ENCODE data around the gene SCRN1.
A peak's percentile ranks its signal among the peaks of the same experiment; 100 is the strongest.

Gene SCRN1

GRCh38 chr7:29989257-29989995, at the start of gene SCRN1:
TSS of gene SCRN1 (minus strand) at chr7:29989801. CDS start at chr7:29969067, 20,734 bp downstream.
- no peak for DNase-seq

GRCh38 chr7:30038196-30038980, 48.8 kb upstream of the SCRN1 start:
- no peak for DNase-seq

GRCh38 chr7:30036220-30036619, 46.6 kb upstream of the SCRN1 start:
- DNase-seq = no peak

GRCh38 chr7:30034501-30034900, 44.9 kb upstream of the SCRN1 start:
- no peak for DNase-seq

- no peak for DNase-seq
Measured at GRCh38 chr7:30032310-30033125, 42.9 kb upstream of the SCRN1 start.

GRCh38 chr7:30029696-30030095, 40.1 kb upstream of the SCRN1 start:
- no peak for DNase-seq

- peak; percentile 27 for DNase-seq
Measured at GRCh38 chr7:30028749-30029635, 39.4 kb upstream of the SCRN1 start.

- DNase-seq = peak; percentile 82
Measured at GRCh38 chr7:30028216-30028748, 38.7 kb upstream of the SCRN1 start, which contains the start of gene PLEKHA8. TSS of gene PLEKHA8 (plus strand) at chr7:30028412. CDS start at chr7:30028763, 351 bp downstream.

- DNase-seq = no peak
Measured at GRCh38 chr7:30027740-30028215, 38.2 kb upstream of the SCRN1 start.

GRCh38 chr7:30027065-30027456, 37.5 kb upstream of the SCRN1 start:
- no peak for DNase-seq

GRCh38 chr7:30026229-30027064, 36.8 kb upstream of the SCRN1 start, which contains the start of gene FKBP14:
TSS of gene FKBP14 (minus strand) at chr7:30026702. CDS start at chr7:30026508, 194 bp downstream.
- DNase-seq = peak; percentile 98

- DNase-seq = no peak
Measured at GRCh38 chr7:30023524-30023923, 33.9 kb upstream of the SCRN1 start.

- no peak for DNase-seq
Measured at GRCh38 chr7:30022991-30023390, 33.4 kb upstream of the SCRN1 start.

GRCh38 chr7:30020535-30020934, 30.9 kb upstream of the SCRN1 start:
- DNase-seq = peak; percentile 22

- DNase-seq = no peak
Measured at GRCh38 chr7:30019960-30020359, 30.4 kb upstream of the SCRN1 start.

- DNase-seq = no peak
Measured at GRCh38 chr7:30019387-30019786, 29.8 kb upstream of the SCRN1 start.

- no peak for DNase-seq
Measured at GRCh38 chr7:30018451-30018850, 28.9 kb upstream of the SCRN1 start.

- DNase-seq = no peak
Measured at GRCh38 chr7:30012757-30013156, 23.2 kb upstream of the SCRN1 start.

- DNase-seq = no peak
Measured at GRCh38 chr7:30010021-30010420, 20.4 kb upstream of the SCRN1 start.

- DNase-seq = no peak
Measured at GRCh38 chr7:30005464-30005863, 15.9 kb upstream of the SCRN1 start.

GRCh38 chr7:30003098-30003497, 13.5 kb upstream of the SCRN1 start:
- no peak for DNase-seq
